Mammary epithelial cell (primary cell): ENCODE data around the gene SLC25A17.

ENCODE experiments used
- EZH2 ChIP-seq: IDR thresholded peaks from 2 replicates; pipeline ENCODE4 v1.6.1; 2012; ENCODE audit warnings: low read length, inconsistent platforms, borderline replicate concordance
- TF ChIP-seq, protein P1 (sequence below), 2 donors: IDR thresholded peaks in 1 of 2; conservative IDR thresholded peaks in 1 of 2; 2 replicates each; pipeline ENCODE4 v1.5.1; 2011 to 2012; ENCODE audit warnings: inconsistent platforms in 2 of 2, low read length in 2 of 2, mild to moderate bottlenecking in 2 of 2, control low read depth in 1 of 2, low read depth in 1 of 2; ENCODE audit not compliant: insufficient read depth in 1 of 2; ENCODE audit errors: extremely low read depth in 1 of 2

DNA sequence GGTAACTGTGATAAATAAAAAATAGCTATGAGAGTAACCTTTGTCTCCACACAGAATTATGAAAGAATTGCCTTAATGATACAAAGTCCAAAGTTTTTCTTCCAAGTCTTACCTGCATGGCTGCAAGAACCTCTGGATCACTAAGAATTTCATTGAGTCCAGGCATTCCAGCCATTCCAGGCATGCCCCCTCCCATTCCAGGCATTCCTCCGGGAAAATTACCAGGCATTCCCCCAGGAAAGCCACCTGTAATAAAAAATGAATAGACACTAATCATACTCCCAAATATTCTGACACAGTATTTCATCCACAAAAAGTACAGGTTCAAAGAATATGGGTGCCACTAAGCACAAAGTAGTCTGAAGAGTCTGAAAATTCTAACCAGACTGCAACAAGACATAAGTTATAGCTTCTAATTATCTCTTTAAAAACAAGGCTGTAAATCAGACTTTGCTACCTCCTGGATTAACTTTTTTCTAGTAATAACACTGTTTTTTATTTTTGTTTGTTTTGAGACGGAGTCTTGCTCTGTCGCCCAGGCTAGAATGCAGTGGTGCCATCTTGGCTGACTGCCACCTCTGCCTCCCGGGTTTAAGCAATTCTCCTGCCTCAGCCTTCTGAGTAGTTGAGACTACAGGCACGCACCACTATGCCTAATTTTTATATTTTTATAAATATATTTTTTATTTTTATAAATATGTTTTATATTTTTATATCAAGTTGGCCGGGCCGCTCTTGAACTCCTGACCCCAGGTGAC lies 8.0 kb upstream of the SLC25A17 start:
- TF ChIP-seq, protein P1, sequence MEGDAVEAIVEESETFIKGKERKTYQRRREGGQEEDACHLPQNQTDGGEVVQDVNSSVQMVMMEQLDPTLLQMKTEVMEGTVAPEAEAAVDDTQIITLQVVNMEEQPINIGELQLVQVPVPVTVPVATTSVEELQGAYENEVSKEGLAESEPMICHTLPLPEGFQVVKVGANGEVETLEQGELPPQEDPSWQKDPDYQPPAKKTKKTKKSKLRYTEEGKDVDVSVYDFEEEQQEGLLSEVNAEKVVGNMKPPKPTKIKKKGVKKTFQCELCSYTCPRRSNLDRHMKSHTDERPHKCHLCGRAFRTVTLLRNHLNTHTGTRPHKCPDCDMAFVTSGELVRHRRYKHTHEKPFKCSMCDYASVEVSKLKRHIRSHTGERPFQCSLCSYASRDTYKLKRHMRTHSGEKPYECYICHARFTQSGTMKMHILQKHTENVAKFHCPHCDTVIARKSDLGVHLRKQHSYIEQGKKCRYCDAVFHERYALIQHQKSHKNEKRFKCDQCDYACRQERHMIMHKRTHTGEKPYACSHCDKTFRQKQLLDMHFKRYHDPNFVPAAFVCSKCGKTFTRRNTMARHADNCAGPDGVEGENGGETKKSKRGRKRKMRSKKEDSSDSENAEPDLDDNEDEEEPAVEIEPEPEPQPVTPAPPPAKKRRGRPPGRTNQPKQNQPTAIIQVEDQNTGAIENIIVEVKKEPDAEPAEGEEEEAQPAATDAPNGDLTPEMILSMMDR (conservative IDR thresholded peaks at IDR 0.05 in 1 of 2, IDR thresholded peaks at IDR 0.05 in 1 of 2; ENCODE audit: extremely low read depth in 1 of 2, insufficient read depth in 1 of 2, low read depth in 1 of 2, low read length in 2 of 2) = no peak
- no peak for TF ChIP-seq EZH2
